GM18499 (cell line): ENCODE data around the gene SLC25A4.
"Not testable (repeated sequence)": the region's sequence is repeated elsewhere in the genome, so short reads cannot be mapped to it uniquely, and the experiment has no call there.

Experiments
- ATAC-seq: cut with Tn5 transposase; IDR thresholded peaks from one replicate; pipeline ENCODE4 v1.9.1; 2021; ENCODE audit warnings: moderate number of reproducible peaks; ENCODE audit not compliant: insufficient read depth, unreplicated experiment

The SLC25A4 gene

DNA sequence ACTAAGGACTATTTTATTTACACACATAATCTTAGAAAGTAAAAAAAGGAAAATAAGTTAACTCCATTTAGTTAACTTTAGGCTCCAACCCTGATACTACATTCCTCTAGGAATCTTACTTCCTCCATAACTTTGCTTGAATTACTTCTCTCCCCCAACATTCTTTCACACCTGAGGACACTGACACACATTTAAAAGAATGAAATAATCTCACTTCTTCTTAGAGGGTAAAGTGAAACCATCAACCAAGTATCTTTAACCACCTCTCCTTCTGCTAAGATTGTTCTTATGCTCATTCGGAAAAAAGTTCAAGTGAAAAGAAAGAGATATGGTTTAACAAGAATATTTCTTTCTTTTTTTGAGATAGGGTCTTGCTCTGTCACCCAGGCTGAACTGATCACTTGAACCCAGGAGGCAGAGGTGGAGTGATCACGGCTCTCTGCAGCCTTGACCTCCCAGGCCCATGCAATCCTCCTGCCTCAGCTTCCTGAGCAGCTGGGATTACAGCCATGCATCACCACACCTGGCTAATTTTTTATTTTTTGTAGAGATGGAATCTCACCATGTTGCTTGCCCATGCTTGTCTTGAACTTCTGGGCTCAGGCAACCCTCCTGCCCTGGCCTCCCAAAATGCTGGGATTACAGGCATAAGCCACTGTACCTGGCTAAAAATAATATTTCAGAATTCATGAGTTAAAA, 28.5 kb downstream of the SLC25A4 start:
- peak; percentile 83 for ATAC-seq

DNA sequence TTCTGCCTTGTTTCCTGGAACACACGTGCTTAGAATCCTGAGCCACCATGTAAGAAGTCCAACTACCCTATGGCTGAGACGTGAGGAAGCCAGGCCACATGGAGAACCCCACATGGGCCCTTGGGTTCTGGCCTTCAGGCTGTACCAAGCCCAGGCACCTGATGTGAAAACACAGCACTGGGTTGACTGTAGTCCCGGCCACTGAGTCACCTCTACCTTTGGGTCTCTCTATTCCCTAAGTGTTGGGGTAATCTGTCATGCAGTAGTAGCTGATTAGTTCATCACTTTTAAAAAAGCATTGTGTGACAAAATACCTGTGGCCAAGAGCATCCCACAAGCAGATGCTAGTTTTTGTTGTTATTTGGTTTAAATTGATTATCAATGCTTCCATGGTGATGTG, 36.4 kb downstream of the SLC25A4 start:
- no peak for ATAC-seq

GRCh38 chr4:185182239-185182638, 39.2 kb downstream of the SLC25A4 start:
- no peak for ATAC-seq

DNA sequence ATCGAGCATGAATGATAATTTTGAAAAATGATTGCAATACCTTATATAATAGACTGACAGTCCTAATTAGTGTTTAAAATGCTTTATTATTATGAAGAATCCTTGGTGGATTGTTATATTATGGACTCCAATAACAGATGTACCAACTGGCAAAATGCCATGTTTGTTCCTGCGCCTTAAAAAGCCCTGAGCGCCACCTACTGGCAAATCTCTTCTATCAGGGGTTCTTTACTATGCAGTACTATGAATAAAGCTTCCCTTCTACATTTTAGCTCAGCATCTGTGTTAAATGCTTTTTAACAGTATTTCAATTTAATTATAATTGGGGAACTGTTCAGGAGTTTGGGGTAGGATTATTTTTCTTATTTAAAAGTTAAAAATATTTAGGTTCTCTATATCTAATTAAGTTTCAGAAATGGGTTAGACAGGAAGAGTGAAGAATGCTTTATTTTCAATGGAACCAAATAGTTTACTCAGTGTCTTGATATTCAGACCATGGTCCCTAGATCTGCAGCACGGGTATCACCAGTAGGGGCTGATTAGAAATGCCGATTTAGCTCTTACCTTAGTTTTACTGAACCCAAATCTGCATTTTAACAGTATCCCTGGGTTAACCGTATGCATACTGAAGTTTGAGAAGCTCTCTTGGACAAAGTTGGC, 40.7 kb downstream of the SLC25A4 start:
- no peak for ATAC-seq

DNA sequence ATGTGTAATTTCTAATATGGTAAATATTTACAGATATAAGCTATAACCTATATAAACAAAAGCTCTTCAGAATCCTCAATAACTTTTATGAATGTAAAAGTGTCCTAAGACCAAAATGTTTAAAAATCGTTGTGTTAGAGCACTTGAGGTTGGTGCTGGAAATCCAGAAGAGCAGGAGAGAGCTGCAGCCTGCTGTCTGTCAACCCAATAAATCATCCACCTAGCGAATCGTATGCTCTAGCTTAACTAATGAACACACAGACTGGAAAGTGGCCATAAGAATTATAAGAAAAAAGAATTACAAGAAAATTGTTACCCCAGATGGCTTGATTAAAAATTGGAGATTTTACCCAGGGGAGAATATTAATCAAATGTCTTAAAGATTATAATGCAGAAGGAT, 43.7 kb downstream of the SLC25A4 start:
- ATAC-seq, result no peak

DNA sequence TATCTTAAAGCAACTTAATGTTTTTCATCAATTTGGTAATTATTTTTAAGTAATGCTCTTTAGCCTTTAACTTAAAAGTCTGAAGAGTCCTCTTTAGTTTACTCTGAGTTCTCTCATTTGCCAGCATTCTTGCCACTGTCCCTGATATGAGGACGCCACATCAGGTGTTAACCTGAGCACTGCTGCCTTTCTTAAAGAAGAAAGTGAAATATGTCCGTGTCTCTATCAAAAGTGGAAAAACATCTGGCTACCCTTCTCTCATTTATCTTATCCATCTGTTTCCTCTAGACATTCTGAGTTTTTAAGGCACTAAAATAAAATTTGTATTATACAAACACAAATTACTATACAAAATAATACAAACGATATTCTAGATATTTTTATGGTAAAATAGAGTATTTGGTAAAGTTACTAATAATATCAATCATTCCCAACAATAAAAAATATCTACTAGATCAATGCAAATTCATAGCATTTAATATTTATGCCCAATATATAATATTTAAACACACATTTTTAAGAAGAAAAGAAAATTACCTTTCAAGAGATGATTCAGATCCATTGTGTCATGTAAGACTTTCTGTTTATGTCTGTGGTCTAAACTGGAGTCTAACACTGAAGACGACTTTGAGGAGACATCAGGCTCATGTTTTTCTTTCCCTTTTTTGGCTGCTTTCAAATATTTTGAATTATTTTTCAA, 46.7 kb downstream of the SLC25A4 start:
- no peak for ATAC-seq

- ATAC-seq, result no peak
Observed at GRCh38 chr4:185190306-185190856, 47.3 kb downstream of the SLC25A4 start.

DNA sequence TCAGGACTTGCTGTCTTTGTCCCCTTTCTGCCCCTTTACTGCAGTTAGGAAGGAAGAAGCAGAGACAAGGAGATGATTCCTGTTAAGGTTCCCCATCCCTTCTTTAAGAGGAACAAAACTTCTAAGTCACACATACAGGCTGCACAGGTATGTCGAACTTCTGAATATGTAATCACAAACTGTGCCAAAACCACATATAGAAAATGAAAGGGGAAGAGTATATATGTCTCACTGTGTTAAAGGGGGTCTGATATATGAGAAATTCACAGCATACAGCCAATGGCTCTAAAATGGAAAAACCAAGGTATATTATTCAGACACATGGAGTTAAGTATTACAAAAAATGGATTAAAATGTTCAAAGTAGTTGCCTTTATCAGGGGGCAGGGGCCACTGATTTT, 49.0 kb downstream of the SLC25A4 start:
- peak; percentile 70 for ATAC-seq

- ATAC-seq, result no peak
Observed at GRCh38 chr4:185194924-185195888, 52.1 kb downstream of the SLC25A4 start.

GRCh38 chr4:185196437-185196836, 53.4 kb downstream of the SLC25A4 start:
- ATAC-seq, result no peak

DNA sequence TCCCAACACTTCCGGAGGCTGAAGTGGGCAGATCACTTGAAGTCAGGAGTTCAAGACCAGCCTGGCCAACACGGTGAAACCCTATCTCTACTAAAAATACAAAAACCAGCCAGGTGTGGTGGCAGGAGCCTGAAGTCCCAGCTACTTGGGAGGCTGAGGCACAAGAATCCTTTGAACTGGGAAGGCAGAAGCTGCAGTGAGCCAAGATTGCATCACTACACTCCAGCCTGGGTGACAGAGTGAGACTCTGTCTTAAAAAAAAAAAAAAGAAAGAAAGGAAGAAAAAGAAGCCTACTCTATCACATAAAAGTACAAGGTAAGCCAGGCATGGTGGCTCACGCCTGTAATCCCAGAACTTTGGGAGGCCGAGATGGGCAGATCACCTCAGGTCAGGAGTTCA, 55.1 kb downstream of the SLC25A4 start:
- not testable (repeated sequence) for ATAC-seq
